HG03280 (cell line): ENCODE data around the gene ENOX2.
A peak's percentile ranks its signal among the peaks of the same experiment; 100 is the strongest.
"Not testable (repeated sequence)": the region's sequence is repeated elsewhere in the genome, so short reads cannot be mapped to it uniquely, and the experiment has no call there.

Experiments
- ATAC-seq: cut with Tn5 transposase; IDR thresholded peaks from one replicate; pipeline ENCODE4 v1.9.1; 2021; ENCODE audit warnings: mild to moderate bottlenecking, moderate library complexity; ENCODE audit not compliant: unreplicated experiment

The ENOX2 gene

GRCh38 chrX:130902783-130903613 lies at the start of gene ENOX2:
Gene ENOX2 (minus strand): TSS chrX:130903209. CDS start chrX:130703216, 199,993 bp downstream.
- peak; percentile 99 for ATAC-seq

- ATAC-seq: peak; percentile 94
These were observed 49.4 kb upstream of the ENOX2 start for GRCh38 chrX:130952266-130953043.

- ATAC-seq: no peak
These were observed 41.2 kb upstream of the ENOX2 start for GRCh38 chrX:130944230-130944629.

- ATAC-seq: no peak
These were observed 34.1 kb upstream of the ENOX2 start for GRCh38 chrX:130937101-130937500.

- no peak for ATAC-seq
These were observed 30.3 kb upstream of the ENOX2 start for GRCh38 chrX:130933358-130933757.

GRCh38 chrX:130920405-130920804 lies 17.4 kb upstream of the ENOX2 start:
- ATAC-seq: not testable (repeated sequence)

- not testable (repeated sequence) for ATAC-seq
These were observed 16.7 kb upstream of the ENOX2 start for GRCh38 chrX:130919676-130920075.

GRCh38 chrX:130918498-130918897 lies 15.5 kb upstream of the ENOX2 start:
- not testable (repeated sequence) for ATAC-seq

- ATAC-seq: no peak
These were observed 13.8 kb upstream of the ENOX2 start for GRCh38 chrX:130916636-130917422.

- no peak for ATAC-seq
These were observed 12.3 kb upstream of the ENOX2 start for GRCh38 chrX:130915302-130915701.

GRCh38 chrX:130909469-130910136 lies 6.6 kb upstream of the ENOX2 start:
- ATAC-seq: no peak

- no peak for ATAC-seq
These were observed 3.8 kb upstream of the ENOX2 start for GRCh38 chrX:130906776-130907175.

GRCh38 chrX:130902446-130902782 lies 595 bp downstream of the ENOX2 start:
- ATAC-seq: no peak

- no peak for ATAC-seq
These were observed 6.1 kb downstream of the ENOX2 start for GRCh38 chrX:130896802-130897501.

GRCh38 chrX:130896026-130896425 lies 7.0 kb downstream of the ENOX2 start:
- no peak for ATAC-seq

GRCh38 chrX:130895299-130895698 lies 7.7 kb downstream of the ENOX2 start:
- no peak for ATAC-seq

- no peak for ATAC-seq
These were observed 9.5 kb downstream of the ENOX2 start for GRCh38 chrX:130893356-130894085.

- ATAC-seq: no peak
These were observed 15.6 kb downstream of the ENOX2 start for GRCh38 chrX:130887376-130887775.

- no peak for ATAC-seq
These were observed 17.0 kb downstream of the ENOX2 start for GRCh38 chrX:130885996-130886395.
